Peyer's patch (tissue), 4 donors: ENCODE measurements around the gene HSD17B2.

Experiments
- POLR2A ChIP-seq, 2 donors: fragments of 450-650 bp; IDR thresholded peaks; one replicate each; pipeline ENCODE4 v1.5.1; 2017; ENCODE audit warnings: antibody characterized with exemption in 2 of 2, mild to moderate bottlenecking in 2 of 2, moderate library complexity in 2 of 2
- TF ChIP-seq, protein P1 (sequence below), 6 experiments: fragments of 450-650 bp in 4 of 6; fragments of 200-600 bp in 2 of 6; sonication (generic) in 1 of 6; IDR thresholded peaks; one replicate each; pipeline ENCODE4 v1.5.1; 2017 to 2019; ENCODE audit warnings: antibody characterized with exemption in 6 of 6, mild to moderate bottlenecking in 3 of 6, moderate library complexity in 1 of 6

DNA sequence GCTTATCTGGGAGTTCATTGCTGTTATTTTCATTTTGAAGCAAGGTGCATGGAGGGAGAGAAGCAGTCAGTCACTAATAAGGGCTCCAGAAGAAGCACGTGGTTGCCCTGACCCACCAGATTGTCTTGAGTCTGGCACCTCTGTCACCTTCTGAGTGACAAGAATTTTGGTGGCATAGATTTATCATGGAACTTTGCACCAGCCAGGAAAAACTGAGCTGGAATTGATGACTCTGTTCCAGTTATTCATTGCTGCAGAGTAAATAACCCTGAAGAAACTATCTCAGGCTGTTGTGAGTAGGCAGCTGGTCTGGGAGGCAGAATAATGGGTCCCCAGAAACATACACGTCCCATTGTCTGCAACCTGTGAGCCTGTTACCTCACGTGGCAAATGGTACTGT is 44.8 kb downstream of the HSD17B2 start:
- TF ChIP-seq POLR2A (IDR thresholded peaks at IDR 0.05) = no peak
- TF ChIP-seq, protein P1, sequence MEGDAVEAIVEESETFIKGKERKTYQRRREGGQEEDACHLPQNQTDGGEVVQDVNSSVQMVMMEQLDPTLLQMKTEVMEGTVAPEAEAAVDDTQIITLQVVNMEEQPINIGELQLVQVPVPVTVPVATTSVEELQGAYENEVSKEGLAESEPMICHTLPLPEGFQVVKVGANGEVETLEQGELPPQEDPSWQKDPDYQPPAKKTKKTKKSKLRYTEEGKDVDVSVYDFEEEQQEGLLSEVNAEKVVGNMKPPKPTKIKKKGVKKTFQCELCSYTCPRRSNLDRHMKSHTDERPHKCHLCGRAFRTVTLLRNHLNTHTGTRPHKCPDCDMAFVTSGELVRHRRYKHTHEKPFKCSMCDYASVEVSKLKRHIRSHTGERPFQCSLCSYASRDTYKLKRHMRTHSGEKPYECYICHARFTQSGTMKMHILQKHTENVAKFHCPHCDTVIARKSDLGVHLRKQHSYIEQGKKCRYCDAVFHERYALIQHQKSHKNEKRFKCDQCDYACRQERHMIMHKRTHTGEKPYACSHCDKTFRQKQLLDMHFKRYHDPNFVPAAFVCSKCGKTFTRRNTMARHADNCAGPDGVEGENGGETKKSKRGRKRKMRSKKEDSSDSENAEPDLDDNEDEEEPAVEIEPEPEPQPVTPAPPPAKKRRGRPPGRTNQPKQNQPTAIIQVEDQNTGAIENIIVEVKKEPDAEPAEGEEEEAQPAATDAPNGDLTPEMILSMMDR (IDR thresholded peaks at IDR 0.05) = no peak
